ENCODE results near the gene NHLRC2.

GRCh38 chr10:113894581-113894980 is 40.1 kb downstream of the NHLRC2 start:
- TF ChIP-seq CTCF (IDR thresholded peaks at IDR 0.05; ENCODE audit: poor library complexity), result no peak
- TF ChIP-seq EZH2 (IDR thresholded peaks at IDR 0.05; ENCODE audit: borderline replicate concordance), result no peak
- no peak for TF ChIP-seq EZH2phosphoT487 (IDR thresholded peaks at IDR 0.05; ENCODE audit: low read depth, severe bottlenecking, unreplicated experiment)

Data from hepatocyte (in vitro differentiated cells).